ENCODE data around the gene RAD51B.

DNA sequence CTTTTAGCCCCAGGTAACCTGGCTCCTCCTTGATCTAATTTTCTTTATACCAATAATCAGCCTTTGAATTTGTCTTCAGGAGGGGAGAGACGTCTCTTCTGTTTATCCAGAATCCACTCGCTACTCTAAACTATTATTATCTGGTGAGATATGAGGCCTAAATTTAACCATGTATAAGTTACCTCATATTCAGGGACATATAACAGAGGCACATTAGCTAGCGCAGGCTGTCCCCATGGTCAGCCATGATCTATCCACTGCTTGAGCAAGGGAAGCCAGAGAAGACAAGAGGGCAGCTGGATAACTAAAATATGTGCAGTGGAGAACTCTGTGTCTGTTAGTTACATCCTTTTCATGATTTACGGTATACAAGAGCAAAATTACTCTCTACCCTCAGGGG, 481.0 kb downstream of the RAD51B start:
- TF ChIP-seq, protein P1, sequence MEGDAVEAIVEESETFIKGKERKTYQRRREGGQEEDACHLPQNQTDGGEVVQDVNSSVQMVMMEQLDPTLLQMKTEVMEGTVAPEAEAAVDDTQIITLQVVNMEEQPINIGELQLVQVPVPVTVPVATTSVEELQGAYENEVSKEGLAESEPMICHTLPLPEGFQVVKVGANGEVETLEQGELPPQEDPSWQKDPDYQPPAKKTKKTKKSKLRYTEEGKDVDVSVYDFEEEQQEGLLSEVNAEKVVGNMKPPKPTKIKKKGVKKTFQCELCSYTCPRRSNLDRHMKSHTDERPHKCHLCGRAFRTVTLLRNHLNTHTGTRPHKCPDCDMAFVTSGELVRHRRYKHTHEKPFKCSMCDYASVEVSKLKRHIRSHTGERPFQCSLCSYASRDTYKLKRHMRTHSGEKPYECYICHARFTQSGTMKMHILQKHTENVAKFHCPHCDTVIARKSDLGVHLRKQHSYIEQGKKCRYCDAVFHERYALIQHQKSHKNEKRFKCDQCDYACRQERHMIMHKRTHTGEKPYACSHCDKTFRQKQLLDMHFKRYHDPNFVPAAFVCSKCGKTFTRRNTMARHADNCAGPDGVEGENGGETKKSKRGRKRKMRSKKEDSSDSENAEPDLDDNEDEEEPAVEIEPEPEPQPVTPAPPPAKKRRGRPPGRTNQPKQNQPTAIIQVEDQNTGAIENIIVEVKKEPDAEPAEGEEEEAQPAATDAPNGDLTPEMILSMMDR (IDR thresholded peaks at IDR 0.05 in 2 of 3, conservative IDR thresholded peaks at IDR 0.05 in 1 of 3; ENCODE audit: borderline replicate concordance in 1 of 3, insufficient read depth in 1 of 3, low read depth in 2 of 3, low read length in 2 of 3), result no peak
- no peak for TF ChIP-seq SP1 (IDR thresholded peaks at IDR 0.05; ENCODE audit: low read depth)
- TF ChIP-seq EZH2phosphoT487 (IDR thresholded peaks at IDR 0.05; ENCODE audit: borderline replicate concordance), result no peak
- TF ChIP-seq EGR1 (IDR thresholded peaks at IDR 0.05; ENCODE audit: low read depth), result no peak
- no peak for TF ChIP-seq SRF (IDR thresholded peaks at IDR 0.05; ENCODE audit: low read depth)
- no peak for TF ChIP-seq EZH2 (IDR thresholded peaks at IDR 0.05)
- no peak for TF ChIP-seq SIN3A (IDR thresholded peaks at IDR 0.05; ENCODE audit: low read depth)
- TF ChIP-seq POLR2A (IDR thresholded peaks at IDR 0.05; ENCODE audit: borderline replicate concordance, extremely low read depth, insufficient read depth, insufficient read length), result no peak
- TF ChIP-seq POLR2AphosphoS5 (IDR thresholded peaks at IDR 0.05; ENCODE audit: low read depth, low read length), result no peak
- TF ChIP-seq CEBPB (IDR thresholded peaks at IDR 0.05; ENCODE audit: low read depth), result no peak
- TF ChIP-seq YY1 (IDR thresholded peaks at IDR 0.05; ENCODE audit: extremely low read depth, insufficient replicate concordance, low read depth, low read length), result no peak
- TF ChIP-seq JUND (IDR thresholded peaks at IDR 0.05), result no peak
- no peak for TF ChIP-seq RAD21 (IDR thresholded peaks at IDR 0.05; ENCODE audit: low read depth)
- no peak for TF ChIP-seq FOSL1 (IDR thresholded peaks at IDR 0.05; ENCODE audit: low read depth)

All from HCT116 (cell line).